ENCODE results near the gene PLAC1.

The PLAC1 gene

GRCh38 chrX:134558133-134558532 is 100.1 kb downstream of the PLAC1 start:
- Histone ChIP-seq H3K4me3 (ENCODE audit: low read length) (no peak overlapping the region), H3K36me3 (ENCODE audit: control insufficient read depth, low read length) (no peaks in the 10 kb centered on the region), H3K27me3 (ENCODE audit: control insufficient read depth, low read length) (0 out of 2 replicates have a peak, but pooled peaks cover 4% of the 10 kb centered on the region), H3K27ac (ENCODE audit: low read depth, low read length) (no peak overlapping the region), H3K9me2 (replicated peaks; ENCODE audit: control insufficient read depth, low read length) (no peaks in the 10 kb centered on the region), H3K79me2 (ENCODE audit: control insufficient read depth, low read length) (no peaks in the 10 kb centered on the region), H3K9me3 (ENCODE audit: control insufficient read depth, insufficient read depth, low read length) (no peaks in the 10 kb centered on the region), H3K4me1 (ENCODE audit: control insufficient read depth, low read length) (no peaks in the 10 kb centered on the region), H3F3A (ENCODE audit: control insufficient read depth, insufficient read depth) (no peaks in the 10 kb centered on the region), H4K20me1 (ENCODE audit: control insufficient read depth, insufficient read depth, low read depth, low read length) (no peaks in the 10 kb centered on the region), H3K4me2 (ENCODE audit: low read length) (no peak overlapping the region)
- TF ChIP-seq, protein P1, sequence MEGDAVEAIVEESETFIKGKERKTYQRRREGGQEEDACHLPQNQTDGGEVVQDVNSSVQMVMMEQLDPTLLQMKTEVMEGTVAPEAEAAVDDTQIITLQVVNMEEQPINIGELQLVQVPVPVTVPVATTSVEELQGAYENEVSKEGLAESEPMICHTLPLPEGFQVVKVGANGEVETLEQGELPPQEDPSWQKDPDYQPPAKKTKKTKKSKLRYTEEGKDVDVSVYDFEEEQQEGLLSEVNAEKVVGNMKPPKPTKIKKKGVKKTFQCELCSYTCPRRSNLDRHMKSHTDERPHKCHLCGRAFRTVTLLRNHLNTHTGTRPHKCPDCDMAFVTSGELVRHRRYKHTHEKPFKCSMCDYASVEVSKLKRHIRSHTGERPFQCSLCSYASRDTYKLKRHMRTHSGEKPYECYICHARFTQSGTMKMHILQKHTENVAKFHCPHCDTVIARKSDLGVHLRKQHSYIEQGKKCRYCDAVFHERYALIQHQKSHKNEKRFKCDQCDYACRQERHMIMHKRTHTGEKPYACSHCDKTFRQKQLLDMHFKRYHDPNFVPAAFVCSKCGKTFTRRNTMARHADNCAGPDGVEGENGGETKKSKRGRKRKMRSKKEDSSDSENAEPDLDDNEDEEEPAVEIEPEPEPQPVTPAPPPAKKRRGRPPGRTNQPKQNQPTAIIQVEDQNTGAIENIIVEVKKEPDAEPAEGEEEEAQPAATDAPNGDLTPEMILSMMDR (IDR thresholded peaks at IDR 0.05; ENCODE audit: low read depth, low read length, poor library complexity, severe bottlenecking), result no peak
- no peak for TF ChIP-seq EZH2phosphoT487 (IDR thresholded peaks at IDR 0.05; ENCODE audit: borderline replicate concordance, low read length)

GRCh38 chrX:134554291-134554690 is 104.0 kb downstream of the PLAC1 start:
- no peak overlapping the region for H3K4me3 ChIP-seq (ENCODE audit: low read length)
- no peak for TF ChIP-seq EZH2phosphoT487 (IDR thresholded peaks at IDR 0.05; ENCODE audit: borderline replicate concordance, low read length)
- TF ChIP-seq, protein P1 (IDR thresholded peaks at IDR 0.05; ENCODE audit: low read depth, low read length, poor library complexity, severe bottlenecking), result no peak
- no peaks in the 10 kb centered on the region for H3K79me2 ChIP-seq (ENCODE audit: control insufficient read depth, low read length)

GRCh38 chrX:134552351-134552750 is 105.9 kb downstream of the PLAC1 start:
- no peak for TF ChIP-seq EZH2phosphoT487 (IDR thresholded peaks at IDR 0.05; ENCODE audit: borderline replicate concordance, low read length)
- TF ChIP-seq, protein P1 (IDR thresholded peaks at IDR 0.05; ENCODE audit: low read depth, low read length, poor library complexity, severe bottlenecking), result no peak
- Histone ChIP-seq H3K36me3 (ENCODE audit: control insufficient read depth, low read length) (no peaks in the 10 kb centered on the region), H3K4me1 (ENCODE audit: control insufficient read depth, low read length) (peaks cover 21% of the 10 kb centered on the region), H3K27ac (ENCODE audit: low read depth, low read length) (no peak overlapping the region), H3K27me3 (ENCODE audit: control insufficient read depth, low read length) (peaks cover 54% of the 10 kb centered on the region), H3K9me2 (replicated peaks; ENCODE audit: control insufficient read depth, low read length) (no peaks in the 10 kb centered on the region), H3K4me3 (ENCODE audit: low read length) (no peak overlapping the region), H3K9me3 (ENCODE audit: control insufficient read depth, insufficient read depth, low read length) (no peaks in the 10 kb centered on the region), H3K79me2 (ENCODE audit: control insufficient read depth, low read length) (no peaks in the 10 kb centered on the region), H4K20me1 (ENCODE audit: control insufficient read depth, insufficient read depth, low read depth, low read length) (no peaks in the 10 kb centered on the region), H3K4me2 (ENCODE audit: low read length) (no peak overlapping the region), H3F3A (ENCODE audit: control insufficient read depth, insufficient read depth) (no peaks in the 10 kb centered on the region)

More at GRCh38 chrX:134554291-134554690, 104.0 kb downstream of the PLAC1 start:
- Histone ChIP-seq H3K36me3 (ENCODE audit: control insufficient read depth, low read length) (no peaks in the 10 kb centered on the region), H3K4me1 (ENCODE audit: control insufficient read depth, low read length) (peaks cover 11% of the 10 kb centered on the region), H3K4me2 (ENCODE audit: low read length) (no peak overlapping the region), H3K9me3 (ENCODE audit: control insufficient read depth, insufficient read depth, low read length) (no peaks in the 10 kb centered on the region), H3K9me2 (replicated peaks; ENCODE audit: control insufficient read depth, low read length) (no peaks in the 10 kb centered on the region), H3K27ac (ENCODE audit: low read depth, low read length) (no peak overlapping the region), H3F3A (ENCODE audit: control insufficient read depth, insufficient read depth) (no peaks in the 10 kb centered on the region), H3K27me3 (ENCODE audit: control insufficient read depth, low read length) (peaks cover 35% of the 10 kb centered on the region), H4K20me1 (ENCODE audit: control insufficient read depth, insufficient read depth, low read depth, low read length) (no peaks in the 10 kb centered on the region)
